ENCODE data around the gene ARL15.

Gene ARL15

DNA sequence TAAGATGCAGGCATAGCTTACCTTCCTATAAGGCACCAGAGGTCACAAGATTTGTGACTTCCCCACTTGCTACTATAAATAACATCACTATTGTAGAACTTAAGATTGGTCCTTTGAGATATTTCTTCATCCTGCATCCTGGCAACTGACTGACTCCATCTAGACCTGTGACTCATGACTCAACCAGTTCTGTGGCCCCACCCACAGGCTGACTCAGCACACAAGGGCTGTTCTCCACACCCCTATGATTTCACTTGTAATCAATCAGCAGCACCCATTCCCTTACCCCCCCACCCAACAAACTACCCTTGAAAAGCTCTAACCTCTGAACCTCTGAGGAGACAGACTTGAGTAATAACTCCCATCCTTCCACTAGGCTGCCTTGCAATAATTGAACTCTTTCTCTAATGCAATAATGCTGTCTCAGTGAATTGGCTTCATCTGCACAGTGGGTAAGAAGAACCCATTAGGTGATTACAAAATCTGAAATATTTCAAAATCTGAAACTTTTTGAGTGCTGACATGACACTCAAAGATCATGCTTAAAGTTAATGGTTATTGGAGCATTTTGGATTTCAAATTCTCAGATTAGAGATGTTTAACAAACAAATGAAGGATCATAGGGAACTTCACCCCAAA, 296.7 kb downstream of the ARL15 start:
- TF ChIP-seq, protein P1, sequence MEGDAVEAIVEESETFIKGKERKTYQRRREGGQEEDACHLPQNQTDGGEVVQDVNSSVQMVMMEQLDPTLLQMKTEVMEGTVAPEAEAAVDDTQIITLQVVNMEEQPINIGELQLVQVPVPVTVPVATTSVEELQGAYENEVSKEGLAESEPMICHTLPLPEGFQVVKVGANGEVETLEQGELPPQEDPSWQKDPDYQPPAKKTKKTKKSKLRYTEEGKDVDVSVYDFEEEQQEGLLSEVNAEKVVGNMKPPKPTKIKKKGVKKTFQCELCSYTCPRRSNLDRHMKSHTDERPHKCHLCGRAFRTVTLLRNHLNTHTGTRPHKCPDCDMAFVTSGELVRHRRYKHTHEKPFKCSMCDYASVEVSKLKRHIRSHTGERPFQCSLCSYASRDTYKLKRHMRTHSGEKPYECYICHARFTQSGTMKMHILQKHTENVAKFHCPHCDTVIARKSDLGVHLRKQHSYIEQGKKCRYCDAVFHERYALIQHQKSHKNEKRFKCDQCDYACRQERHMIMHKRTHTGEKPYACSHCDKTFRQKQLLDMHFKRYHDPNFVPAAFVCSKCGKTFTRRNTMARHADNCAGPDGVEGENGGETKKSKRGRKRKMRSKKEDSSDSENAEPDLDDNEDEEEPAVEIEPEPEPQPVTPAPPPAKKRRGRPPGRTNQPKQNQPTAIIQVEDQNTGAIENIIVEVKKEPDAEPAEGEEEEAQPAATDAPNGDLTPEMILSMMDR (IDR thresholded peaks at IDR 0.05; ENCODE audit: insufficient read depth, low read depth, low read length, missing control alignments), result no peak
- peak; percentile 1 for DNase-seq (ENCODE audit: low read depth)
- H3K4me3 ChIP-seq (ENCODE audit: low read depth, low read length), result no peak overlapping the region

DNA sequence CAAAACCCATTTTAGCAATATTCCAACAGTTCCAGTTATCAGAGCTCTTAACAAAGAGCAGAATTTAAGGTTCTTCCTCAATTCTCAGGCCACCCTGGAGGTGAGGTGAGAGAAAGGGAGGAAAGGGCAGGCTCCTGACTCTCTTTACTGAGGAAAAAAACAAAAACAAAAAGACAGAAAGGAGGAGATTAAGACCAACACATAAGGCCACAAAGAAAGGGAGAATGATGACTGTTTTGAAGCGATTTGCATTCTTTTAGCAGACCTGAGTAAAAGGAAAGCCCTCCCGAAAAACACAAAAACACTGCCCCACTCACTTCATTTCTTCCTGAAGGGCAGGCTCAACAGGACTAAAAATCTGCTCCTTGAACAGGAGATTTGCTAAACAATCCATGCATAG, 300.5 kb downstream of the ARL15 start:
- no peak overlapping the region for H3K4me3 ChIP-seq (ENCODE audit: low read depth, low read length)
- no peak for DNase-seq (ENCODE audit: low read depth)
- TF ChIP-seq, protein P1 (IDR thresholded peaks at IDR 0.05; ENCODE audit: insufficient read depth, low read depth, low read length, missing control alignments), result no peak

DNA sequence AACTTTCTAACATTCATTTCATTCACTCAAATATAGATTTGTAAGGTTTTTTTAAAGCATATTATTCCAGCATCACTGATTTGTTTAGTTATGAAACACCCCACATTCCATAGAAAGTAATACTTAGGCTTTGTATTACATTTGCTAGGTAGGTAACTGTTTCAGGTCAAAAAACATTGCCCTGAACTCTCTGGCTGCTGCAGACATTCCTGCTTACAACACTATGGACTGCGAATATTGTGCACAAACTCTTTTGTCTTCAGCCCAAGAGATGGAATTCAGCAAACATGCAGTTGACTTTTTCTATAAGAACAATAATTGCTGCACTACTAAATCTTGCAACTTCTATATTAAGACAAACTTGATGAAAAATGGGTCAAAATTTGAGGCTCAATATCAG, 301.0 kb downstream of the ARL15 start:
- no peak for DNase-seq (ENCODE audit: low read depth)
- no peak overlapping the region for H3K4me3 ChIP-seq (ENCODE audit: low read depth, low read length)
- TF ChIP-seq, protein P1 (IDR thresholded peaks at IDR 0.05; ENCODE audit: insufficient read depth, low read depth, low read length, missing control alignments), result no peak

DNA sequence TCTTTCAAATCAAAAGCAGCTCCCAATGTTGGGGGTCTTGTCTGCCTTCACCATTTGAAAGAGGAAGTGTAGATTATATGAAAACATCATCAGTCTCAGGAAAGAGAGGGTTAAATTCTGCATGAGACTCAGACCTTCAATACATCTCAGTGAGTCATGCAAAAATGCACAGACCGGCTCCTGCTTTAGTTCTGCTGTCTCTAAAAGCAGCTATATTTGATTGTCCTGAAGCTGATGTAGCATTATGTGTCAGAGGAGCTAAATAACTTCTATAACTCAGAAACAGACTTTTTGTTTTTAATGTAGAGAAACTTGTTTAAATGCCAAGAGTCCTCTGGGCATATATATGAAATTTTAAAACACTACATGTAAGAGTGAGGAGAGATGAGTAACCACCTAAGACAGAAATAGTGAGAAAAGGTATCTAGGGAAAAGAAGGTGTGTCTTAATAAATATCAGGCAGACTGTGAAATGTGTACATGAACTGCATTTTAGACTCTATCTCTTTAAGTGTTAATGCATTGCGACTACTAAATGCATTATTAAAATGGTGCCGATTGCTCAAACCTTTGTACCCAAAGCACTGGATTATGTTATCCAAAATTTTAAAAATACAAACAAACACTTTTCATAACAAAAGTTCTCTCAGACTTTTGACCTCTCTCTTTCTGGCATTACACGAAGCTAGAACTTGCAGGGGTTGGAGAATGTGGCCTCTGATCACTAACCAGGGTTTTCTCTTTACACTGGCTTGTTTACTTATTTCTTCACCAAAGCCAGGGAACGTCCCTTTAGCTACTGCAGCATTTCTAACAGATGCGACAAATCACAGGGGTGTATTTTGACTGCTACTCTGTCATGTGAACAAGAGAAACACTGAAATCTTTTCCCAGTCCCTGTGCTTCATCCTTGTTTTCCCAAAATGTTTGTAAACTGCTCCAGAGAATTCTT, 302.3 kb downstream of the ARL15 start:
- H3K4me3 ChIP-seq (ENCODE audit: low read depth, low read length), result no peak overlapping the region
- TF ChIP-seq, protein P1 (IDR thresholded peaks at IDR 0.05; ENCODE audit: insufficient read depth, low read depth, low read length, missing control alignments), result no peak
- DNase-seq (ENCODE audit: low read depth), result no peak

DNA sequence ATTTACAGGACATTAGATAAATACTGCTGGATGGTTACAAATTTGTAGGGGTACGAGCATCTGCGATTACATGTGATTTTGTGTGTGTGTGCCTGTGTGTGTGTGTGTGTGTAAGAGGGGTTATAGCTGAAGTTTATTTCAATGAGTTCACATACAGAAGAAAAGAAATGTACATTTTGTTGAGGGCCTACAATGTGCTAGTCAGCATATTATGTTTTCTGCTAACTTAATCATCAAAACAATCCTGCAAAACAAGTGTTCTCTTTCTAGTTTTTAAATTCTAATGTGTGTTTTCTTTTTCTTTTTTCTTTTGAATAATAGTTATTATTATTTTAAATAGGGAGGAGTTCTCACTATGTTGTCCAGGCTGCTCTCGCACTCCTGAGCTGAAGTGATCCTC, 305.7 kb downstream of the ARL15 start:
- DNase-seq (ENCODE audit: low read depth), result no peak
- no peak overlapping the region for H3K4me3 ChIP-seq (ENCODE audit: low read depth, low read length)
- TF ChIP-seq, protein P1 (IDR thresholded peaks at IDR 0.05; ENCODE audit: insufficient read depth, low read depth, low read length, missing control alignments), result no peak

DNA sequence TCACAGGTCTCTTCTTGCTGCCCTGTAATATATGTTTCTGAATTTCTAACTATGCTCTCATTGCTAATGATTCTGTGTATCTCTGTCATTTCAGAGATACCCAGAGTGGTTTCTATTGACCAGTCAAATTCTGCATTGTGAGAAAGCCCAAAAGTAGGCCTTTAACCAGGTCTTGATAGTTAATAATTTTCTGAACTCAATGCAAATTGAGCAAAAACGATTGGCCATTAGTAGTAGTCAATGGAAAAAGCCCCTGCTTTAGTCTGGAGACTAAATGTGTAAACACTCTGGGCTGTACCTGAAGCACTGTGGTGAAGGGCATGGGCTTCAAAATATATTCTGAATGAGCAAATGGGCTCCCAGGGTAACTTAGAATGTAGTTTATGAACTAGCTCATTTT, 307.6 kb downstream of the ARL15 start:
- H3K4me3 ChIP-seq (ENCODE audit: low read depth, low read length), result no peak overlapping the region
- TF ChIP-seq, protein P1 (IDR thresholded peaks at IDR 0.05; ENCODE audit: insufficient read depth, low read depth, low read length, missing control alignments), result no peak
- DNase-seq (ENCODE audit: low read depth), result no peak

Data from GM12865 (cell line).